ENCODE data around the gene FGFBP1. TPM values are rescaled to one million over a fixed set of nuclear protein-coding genes. Genes with fewer than 3 reads are reported as not detected.

FGFBP1 gene
- polyA plus RNA-seq, 2 donors, result 178 to 533 TPM

- no peak overlapping the region for H3K27ac ChIP-seq (ENCODE audit: low read depth in 2 of 2, low read length in 1 of 2)
- H3K9me3 ChIP-seq (ENCODE audit: control insufficient read depth in 2 of 2, insufficient read depth in 1 of 2, low read depth in 1 of 2, low read length in 1 of 2), result no peaks in the 10 kb centered on the region
- H3K27me3 ChIP-seq (ENCODE audit: control insufficient read depth in 1 of 2, insufficient read depth in 2 of 2, low read length in 2 of 2), result no peaks in the 10 kb centered on the region
- no peak overlapping the region for H3K4me3 ChIP-seq (ENCODE audit: low read depth in 1 of 2, low read length in 2 of 2)
- H3K36me3 ChIP-seq (ENCODE audit: control insufficient read depth in 2 of 2, insufficient read depth in 2 of 2, low read length in 1 of 2), result no peaks in the 10 kb centered on the region
- WGBS, 2 donors, result 72 to 78% methylated on average over 5 of the region's 5 CpGs
- H3K4me1 ChIP-seq (ENCODE audit: control insufficient read depth in 2 of 2, insufficient read depth in 2 of 2, low read length in 1 of 2), result no peaks in the 10 kb centered on the region
Measured at GRCh38 chr4:15964159-15964558, 25.6 kb upstream of the FGFBP1 start.

DNA sequence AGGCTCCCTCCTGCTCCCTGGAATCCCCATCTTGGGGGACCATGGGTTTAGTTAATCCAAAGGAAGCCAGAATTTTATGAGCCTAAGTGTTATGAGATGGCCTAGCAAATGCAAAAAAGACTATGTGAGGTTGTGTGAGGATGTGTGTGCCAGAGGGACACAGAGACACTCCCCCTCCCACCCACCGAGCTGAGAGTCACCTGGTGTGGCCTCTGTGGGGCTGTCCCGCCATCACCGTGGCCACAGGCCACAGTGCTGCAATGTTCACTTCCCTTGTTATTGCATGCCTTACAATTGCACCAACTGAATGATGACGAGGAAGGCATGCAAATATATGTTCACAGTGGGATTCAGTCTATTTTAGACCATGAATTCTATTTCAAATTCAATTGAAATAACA lies 25.0 kb upstream of the FGFBP1 start:
- Histone ChIP-seq H3K4me3 (ENCODE audit: low read depth in 1 of 2, low read length in 2 of 2) (no peak overlapping the region), H3K27me3 (ENCODE audit: control insufficient read depth in 1 of 2, insufficient read depth in 2 of 2, low read length in 2 of 2) (no peaks in the 10 kb centered on the region), H3K27ac (ENCODE audit: low read depth in 2 of 2, low read length in 1 of 2) (no peak overlapping the region), H3K4me1 (ENCODE audit: control insufficient read depth in 2 of 2, insufficient read depth in 2 of 2, low read length in 1 of 2) (no peaks in the 10 kb centered on the region), H3K9me3 (ENCODE audit: control insufficient read depth in 2 of 2, insufficient read depth in 1 of 2, low read depth in 1 of 2, low read length in 1 of 2) (no peaks in the 10 kb centered on the region), H3K36me3 (ENCODE audit: control insufficient read depth in 2 of 2, insufficient read depth in 2 of 2, low read length in 1 of 2) (no peaks in the 10 kb centered on the region)
- 56 to 64% methylated on average over 4 of the region's 4 CpGs for WGBS, 2 donors

DNA sequence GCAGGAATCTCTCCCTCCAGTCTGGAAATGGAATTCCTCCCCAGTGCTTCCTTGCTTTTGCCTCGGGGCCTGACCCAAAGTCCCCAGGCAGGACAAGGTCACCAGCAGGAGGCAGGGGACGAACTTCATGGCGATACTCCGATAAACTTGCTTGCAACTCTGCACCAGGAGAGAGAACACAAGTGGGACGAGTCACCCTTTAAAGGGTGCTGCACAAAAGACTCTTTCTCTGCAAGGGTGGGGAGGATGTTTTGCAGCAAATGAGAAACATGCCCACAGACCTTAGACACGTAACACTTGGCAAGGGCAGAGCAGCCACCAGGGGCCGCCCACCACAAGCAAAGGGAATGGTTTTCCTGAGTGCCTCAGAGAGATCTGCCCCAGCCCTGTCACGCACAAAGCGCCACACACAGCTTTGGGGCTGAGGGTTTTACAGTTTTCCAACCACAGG lies 24.5 kb upstream of the FGFBP1 start, which contains the start of gene FGFBP2:
Gene FGFBP2, minus strand, starts transcription at position 175 of the 451 bp plus-strand sequence. Its CDS starts 46 bp downstream, at position 129.
- H3K27ac ChIP-seq (ENCODE audit: low read depth in 2 of 2, low read length in 1 of 2), result no peak within 1 kb of the TSS
- no peaks in the 10 kb centered on the region for H3K27me3 ChIP-seq (ENCODE audit: control insufficient read depth in 1 of 2, insufficient read depth in 2 of 2, low read length in 2 of 2)
- WGBS, 2 donors, result 36 to 40% methylated on average over 9 of the region's 9 CpGs
- no peaks in the 10 kb centered on the region for H3K4me1 ChIP-seq (ENCODE audit: control insufficient read depth in 2 of 2, insufficient read depth in 2 of 2, low read length in 1 of 2)
- no peaks in the 10 kb centered on the region for H3K36me3 ChIP-seq (ENCODE audit: control insufficient read depth in 2 of 2, insufficient read depth in 2 of 2, low read length in 1 of 2)
- H3K9me3 ChIP-seq (ENCODE audit: control insufficient read depth in 2 of 2, insufficient read depth in 1 of 2, low read depth in 1 of 2, low read length in 1 of 2), result no peaks in the 10 kb centered on the region
- H3K4me3 ChIP-seq (ENCODE audit: low read depth in 1 of 2, low read length in 2 of 2), result no peak within 1 kb of the TSS

DNA sequence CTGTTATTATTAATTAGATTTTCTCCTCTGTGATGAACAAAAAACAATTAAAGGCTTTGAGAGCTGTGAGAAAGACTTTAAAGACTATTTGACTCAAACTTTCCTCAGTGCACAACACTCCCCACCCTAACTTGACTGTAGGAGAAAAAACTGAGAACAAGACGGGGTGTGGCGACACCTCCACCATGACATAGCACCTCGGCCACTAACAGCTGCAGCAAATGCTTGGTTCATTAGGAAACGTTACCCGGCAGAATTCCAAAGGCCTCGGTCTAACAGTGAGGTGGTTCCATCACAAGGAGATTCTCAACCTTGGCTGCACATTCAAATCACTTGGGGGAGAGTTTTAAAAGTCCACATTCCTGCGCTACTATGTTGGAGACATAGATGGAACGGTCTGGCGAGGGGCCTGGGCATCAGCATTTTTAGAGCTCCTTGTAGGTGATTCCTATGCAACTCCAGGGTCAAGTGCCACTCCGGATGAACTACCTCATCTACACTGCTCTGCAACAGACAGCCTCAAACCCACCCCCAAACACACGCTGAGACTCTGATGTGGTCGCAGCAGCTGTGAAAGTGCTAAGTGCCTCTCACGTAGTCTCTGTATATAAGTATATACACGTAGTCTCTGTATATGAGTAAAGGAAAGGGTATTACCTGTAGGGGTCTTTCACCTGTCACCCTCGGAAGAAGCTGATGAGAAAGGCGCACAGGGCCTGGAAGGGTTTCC lies 23.4 kb upstream of the FGFBP1 start:
- Histone ChIP-seq H3K27me3 (ENCODE audit: control insufficient read depth in 1 of 2, insufficient read depth in 2 of 2, low read length in 2 of 2) (no peaks in the 10 kb centered on the region), H3K27ac (ENCODE audit: low read depth in 2 of 2, low read length in 1 of 2) (no peak overlapping the region), H3K4me3 (ENCODE audit: low read depth in 1 of 2, low read length in 2 of 2) (no peak overlapping the region), H3K36me3 (ENCODE audit: control insufficient read depth in 2 of 2, insufficient read depth in 2 of 2, low read length in 1 of 2) (no peaks in the 10 kb centered on the region), H3K4me1 (ENCODE audit: control insufficient read depth in 2 of 2, insufficient read depth in 2 of 2, low read length in 1 of 2) (no peaks in the 10 kb centered on the region), H3K9me3 (ENCODE audit: control insufficient read depth in 2 of 2, insufficient read depth in 1 of 2, low read depth in 1 of 2, low read length in 1 of 2) (no peaks in the 10 kb centered on the region)
- 76 to 82% methylated on average over 16 of the region's 16 CpGs for WGBS, 2 donors

GRCh38 chr4:15958562-15958961 lies 20.0 kb upstream of the FGFBP1 start:
- Histone ChIP-seq H3K4me1 (ENCODE audit: control insufficient read depth in 2 of 2, insufficient read depth in 2 of 2, low read length in 1 of 2) (no peaks in the 10 kb centered on the region), H3K36me3 (ENCODE audit: control insufficient read depth in 2 of 2, insufficient read depth in 2 of 2, low read length in 1 of 2) (no peaks in the 10 kb centered on the region), H3K27me3 (ENCODE audit: control insufficient read depth in 1 of 2, insufficient read depth in 2 of 2, low read length in 2 of 2) (no peaks in the 10 kb centered on the region), H3K27ac (ENCODE audit: low read depth in 2 of 2, low read length in 1 of 2) (no peak overlapping the region), H3K9me3 (ENCODE audit: control insufficient read depth in 2 of 2, insufficient read depth in 1 of 2, low read depth in 1 of 2, low read length in 1 of 2) (no peaks in the 10 kb centered on the region), H3K4me3 (ENCODE audit: low read depth in 1 of 2, low read length in 2 of 2) (no peak overlapping the region)
- WGBS, 2 donors, result 70 to 89% methylated on average over 2 of the region's 2 CpGs

DNA sequence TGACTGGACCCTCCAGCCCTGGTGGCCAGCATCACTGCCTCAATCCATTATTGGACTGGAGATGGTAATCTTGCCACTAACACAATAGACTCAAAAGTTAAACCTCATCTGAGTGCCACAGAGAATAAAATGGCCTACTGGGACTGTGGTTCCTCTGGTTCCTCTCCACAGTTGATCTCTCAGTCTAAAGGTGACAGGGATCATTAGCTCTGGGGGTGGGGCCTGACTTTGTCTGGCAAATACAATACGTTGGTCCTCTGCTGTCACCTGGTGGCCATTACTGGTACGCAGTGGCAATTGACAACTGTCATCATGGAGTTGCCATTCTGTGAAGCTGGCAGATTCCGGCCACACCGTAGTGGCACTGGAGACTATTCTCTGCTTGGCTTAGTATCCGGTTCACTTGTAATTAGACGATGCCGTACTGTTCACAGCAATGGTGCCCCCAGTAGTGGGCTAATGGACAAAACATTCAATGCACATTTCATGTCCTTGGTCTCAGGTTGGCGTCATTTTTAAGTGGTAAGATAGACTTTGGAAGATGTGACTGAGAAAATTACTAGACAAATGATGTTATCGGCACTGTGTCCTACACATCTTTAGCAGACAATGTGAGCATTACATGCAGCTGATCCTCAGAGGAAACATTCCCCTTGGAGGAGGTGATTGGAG lies 17.8 kb upstream of the FGFBP1 start:
- no peaks in the 10 kb centered on the region for H3K27me3 ChIP-seq (ENCODE audit: control insufficient read depth in 1 of 2, insufficient read depth in 2 of 2, low read length in 2 of 2)
- no peak overlapping the region for H3K27ac ChIP-seq (ENCODE audit: low read depth in 2 of 2, low read length in 1 of 2)
- 50 to 55% methylated on average over 9 of the region's 9 CpGs for WGBS, 2 donors
- no peaks in the 10 kb centered on the region for H3K9me3 ChIP-seq (ENCODE audit: control insufficient read depth in 2 of 2, insufficient read depth in 1 of 2, low read depth in 1 of 2, low read length in 1 of 2)
- H3K4me1 ChIP-seq (ENCODE audit: control insufficient read depth in 2 of 2, insufficient read depth in 2 of 2, low read length in 1 of 2), result no peaks in the 10 kb centered on the region
- H3K36me3 ChIP-seq (ENCODE audit: control insufficient read depth in 2 of 2, insufficient read depth in 2 of 2, low read length in 1 of 2), result no peaks in the 10 kb centered on the region
- no peak overlapping the region for H3K4me3 ChIP-seq (ENCODE audit: low read depth in 1 of 2, low read length in 2 of 2)

DNA sequence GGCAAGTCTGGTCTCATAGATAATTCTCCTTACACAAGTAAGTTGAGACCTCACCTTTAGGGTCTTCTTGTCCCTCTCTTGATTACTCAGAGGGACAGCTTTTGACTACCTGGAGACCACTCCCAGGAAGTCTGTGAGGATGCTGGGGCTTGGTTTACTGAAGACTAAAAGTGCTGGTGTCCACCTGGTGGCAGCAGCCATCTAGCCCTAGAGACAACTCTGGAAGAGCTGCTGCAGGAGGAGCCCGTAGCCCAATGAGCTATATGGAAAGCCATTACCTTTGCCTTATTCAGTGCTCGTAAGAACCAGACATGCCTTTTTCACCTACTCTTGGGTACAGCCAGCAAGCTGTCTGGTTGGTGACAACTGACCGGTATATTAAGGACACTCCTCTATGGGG lies 17.1 kb upstream of the FGFBP1 start:
- no peaks in the 10 kb centered on the region for H3K9me3 ChIP-seq (ENCODE audit: control insufficient read depth in 2 of 2, insufficient read depth in 1 of 2, low read depth in 1 of 2, low read length in 1 of 2)
- no peaks in the 10 kb centered on the region for H3K27me3 ChIP-seq (ENCODE audit: control insufficient read depth in 1 of 2, insufficient read depth in 2 of 2, low read length in 2 of 2)
- H3K36me3 ChIP-seq (ENCODE audit: control insufficient read depth in 2 of 2, insufficient read depth in 2 of 2, low read length in 1 of 2), result no peaks in the 10 kb centered on the region
- H3K4me1 ChIP-seq (ENCODE audit: control insufficient read depth in 2 of 2, insufficient read depth in 2 of 2, low read length in 1 of 2), result no peaks in the 10 kb centered on the region
- H3K4me3 ChIP-seq (ENCODE audit: low read depth in 1 of 2, low read length in 2 of 2), result no peak overlapping the region
- WGBS, 2 donors, result 87 to 89% methylated on average over 3 of the region's 3 CpGs
- no peak overlapping the region for H3K27ac ChIP-seq (ENCODE audit: low read depth in 2 of 2, low read length in 1 of 2)

GRCh38 chr4:15953625-15954024 lies 15.1 kb upstream of the FGFBP1 start:
- Histone ChIP-seq H3K36me3 (ENCODE audit: control insufficient read depth in 2 of 2, insufficient read depth in 2 of 2, low read length in 1 of 2) (no peaks in the 10 kb centered on the region), H3K4me3 (ENCODE audit: low read depth in 1 of 2, low read length in 2 of 2) (no peak overlapping the region), H3K4me1 (ENCODE audit: control insufficient read depth in 2 of 2, insufficient read depth in 2 of 2, low read length in 1 of 2) (no peaks in the 10 kb centered on the region), H3K9me3 (ENCODE audit: control insufficient read depth in 2 of 2, insufficient read depth in 1 of 2, low read depth in 1 of 2, low read length in 1 of 2) (no peaks in the 10 kb centered on the region), H3K27ac (ENCODE audit: low read depth in 2 of 2, low read length in 1 of 2) (no peak overlapping the region), H3K27me3 (ENCODE audit: control insufficient read depth in 1 of 2, insufficient read depth in 2 of 2, low read length in 2 of 2) (no peaks in the 10 kb centered on the region)
- 82 to 83% methylated on average over 5 of the region's 5 CpGs for WGBS, 2 donors

- H3K36me3 ChIP-seq (ENCODE audit: control insufficient read depth in 2 of 2, insufficient read depth in 2 of 2, low read length in 1 of 2), result no peaks in the 10 kb centered on the region
- H3K4me1 ChIP-seq (ENCODE audit: control insufficient read depth in 2 of 2, insufficient read depth in 2 of 2, low read length in 1 of 2), result peaks cover 3% of the 10 kb centered on the region in 2 donors
- H3K4me3 ChIP-seq (ENCODE audit: low read depth in 1 of 2, low read length in 2 of 2), result no peak overlapping the region
- H3K9me3 ChIP-seq (ENCODE audit: control insufficient read depth in 2 of 2, insufficient read depth in 1 of 2, low read depth in 1 of 2, low read length in 1 of 2), result no peaks in the 10 kb centered on the region
- H3K27ac ChIP-seq (ENCODE audit: low read depth in 2 of 2, low read length in 1 of 2), result no peak overlapping the region
- H3K27me3 ChIP-seq (ENCODE audit: control insufficient read depth in 1 of 2, insufficient read depth in 2 of 2, low read length in 2 of 2), result no peaks in the 10 kb centered on the region
Measured at GRCh38 chr4:15951781-15952180, 13.2 kb upstream of the FGFBP1 start.

DNA sequence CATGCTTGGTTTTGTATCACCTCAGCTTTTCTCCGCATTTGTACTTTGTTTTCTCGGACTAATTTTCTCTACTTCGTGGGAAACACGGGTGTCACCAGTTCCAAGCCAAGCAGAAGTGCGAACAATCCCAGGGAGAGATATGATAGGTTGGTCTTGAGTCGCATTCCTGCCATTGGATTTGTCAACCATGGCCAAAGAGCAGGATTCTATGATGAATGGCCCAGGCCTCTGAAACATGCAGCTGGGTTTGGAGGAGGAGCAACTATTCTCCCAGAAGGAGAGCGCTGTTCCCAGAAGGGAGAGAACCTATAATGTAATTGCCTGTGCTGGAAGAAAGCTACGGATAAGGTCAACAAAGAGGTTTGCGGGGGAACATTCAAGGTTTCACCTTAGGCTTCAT lies 10.3 kb upstream of the FGFBP1 start:
- peaks cover 3% of the 10 kb centered on the region in 2 donors for H3K4me1 ChIP-seq (ENCODE audit: control insufficient read depth in 2 of 2, insufficient read depth in 2 of 2, low read length in 1 of 2)
- H3K9me3 ChIP-seq (ENCODE audit: control insufficient read depth in 2 of 2, insufficient read depth in 1 of 2, low read depth in 1 of 2, low read length in 1 of 2), result no peaks in the 10 kb centered on the region
- H3K27ac ChIP-seq (ENCODE audit: low read depth in 2 of 2, low read length in 1 of 2), result no peak overlapping the region
- no peaks in the 10 kb centered on the region for H3K36me3 ChIP-seq (ENCODE audit: control insufficient read depth in 2 of 2, insufficient read depth in 2 of 2, low read length in 1 of 2)
- H3K4me3 ChIP-seq (ENCODE audit: low read depth in 1 of 2, low read length in 2 of 2), result no peak overlapping the region
- no peaks in the 10 kb centered on the region for H3K27me3 ChIP-seq (ENCODE audit: control insufficient read depth in 1 of 2, insufficient read depth in 2 of 2, low read length in 2 of 2)
- 79 to 80% methylated on average over 9 of the region's 9 CpGs for WGBS, 2 donors
